HTR-8/SVneo (cell line): ENCODE data around the gene COX8C.

Experiments
- DNase-seq: peaks from one replicate; pipeline ENCODE4 v3.0.0; 2011; ENCODE audit warnings: low spot score, mixed read lengths; ENCODE audit not compliant: insufficient read length
- FAIRE-seq: peaks from 2 replicates; lab custom pipeline; 2011; peaks lifted over from hg19 to GRCh38; lab: Jason Lieb, UNC

The COX8C gene

DNA sequence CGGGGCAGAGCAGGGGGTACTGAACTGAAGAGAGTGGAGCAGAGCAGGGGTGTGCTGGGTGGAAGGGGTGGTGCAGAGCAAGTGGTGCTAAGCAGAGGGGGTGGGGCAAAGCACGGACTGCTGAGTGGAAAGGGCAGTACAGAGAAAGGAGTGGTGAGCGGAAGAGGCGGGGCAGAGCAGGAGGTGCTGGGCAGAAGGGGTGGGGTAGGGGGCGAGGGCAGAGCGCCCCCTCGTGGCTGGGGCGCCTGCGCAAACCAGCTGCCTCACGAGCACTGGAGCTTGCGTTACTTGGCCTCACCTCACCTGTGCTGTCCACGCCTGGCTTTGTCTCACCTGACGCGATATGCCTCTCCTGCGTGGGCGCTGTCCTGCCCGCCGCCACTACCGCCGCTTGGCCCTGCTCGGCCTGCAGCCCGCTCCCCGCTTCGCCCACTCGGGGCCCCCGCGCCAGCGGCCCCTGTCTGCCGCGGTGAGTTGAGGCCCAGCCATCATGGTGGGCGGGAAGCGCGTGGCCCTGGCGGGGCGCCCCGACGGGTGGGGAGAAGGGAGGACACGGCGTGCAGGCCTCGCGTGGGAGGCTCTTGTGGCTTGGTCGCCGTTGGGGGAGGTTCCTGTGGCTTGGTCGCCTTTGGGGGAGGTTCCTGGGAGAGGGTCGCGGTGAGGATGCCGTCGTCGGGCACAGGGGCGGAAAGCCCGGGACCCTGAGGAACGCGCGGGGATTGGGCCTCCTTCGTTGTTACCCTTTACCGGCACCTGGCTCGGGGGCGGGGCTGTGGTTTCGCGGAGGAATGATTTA is at the start of gene COX8C:
COX8C (plus strand) TSS at position 257 of the 796 bp plus-strand sequence; CDS start at position 344, 87 bp downstream.
- no peak for FAIRE-seq
- no peak for DNase-seq

GRCh38 chr14:93299416-93299815 is 47.6 kb upstream of the COX8C start:
- FAIRE-seq = no peak

DNA sequence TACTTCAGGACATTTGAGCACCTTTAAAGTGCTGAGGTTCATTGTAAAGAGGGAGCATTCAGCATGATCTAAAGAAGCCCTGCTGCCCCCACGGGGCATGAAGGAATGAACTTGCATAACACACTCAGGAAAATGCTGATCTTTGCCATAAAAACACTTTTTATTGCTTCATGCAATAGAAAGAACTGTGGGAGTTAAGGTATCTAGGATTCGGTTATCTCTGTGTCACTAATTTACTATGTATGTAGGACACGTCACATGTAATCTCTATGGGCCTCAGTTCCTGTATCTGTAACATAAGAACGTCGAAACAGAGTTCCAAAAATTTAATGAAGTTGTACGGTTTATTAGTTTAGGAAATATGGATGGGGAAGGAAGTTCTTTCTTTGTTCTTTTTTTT is 47.1 kb upstream of the COX8C start:
- DNase-seq (no peak), FAIRE-seq (no peak)

More at GRCh38 chr14:93299416-93299815, 47.6 kb upstream of the COX8C start:
- DNase-seq = no peak

DNA sequence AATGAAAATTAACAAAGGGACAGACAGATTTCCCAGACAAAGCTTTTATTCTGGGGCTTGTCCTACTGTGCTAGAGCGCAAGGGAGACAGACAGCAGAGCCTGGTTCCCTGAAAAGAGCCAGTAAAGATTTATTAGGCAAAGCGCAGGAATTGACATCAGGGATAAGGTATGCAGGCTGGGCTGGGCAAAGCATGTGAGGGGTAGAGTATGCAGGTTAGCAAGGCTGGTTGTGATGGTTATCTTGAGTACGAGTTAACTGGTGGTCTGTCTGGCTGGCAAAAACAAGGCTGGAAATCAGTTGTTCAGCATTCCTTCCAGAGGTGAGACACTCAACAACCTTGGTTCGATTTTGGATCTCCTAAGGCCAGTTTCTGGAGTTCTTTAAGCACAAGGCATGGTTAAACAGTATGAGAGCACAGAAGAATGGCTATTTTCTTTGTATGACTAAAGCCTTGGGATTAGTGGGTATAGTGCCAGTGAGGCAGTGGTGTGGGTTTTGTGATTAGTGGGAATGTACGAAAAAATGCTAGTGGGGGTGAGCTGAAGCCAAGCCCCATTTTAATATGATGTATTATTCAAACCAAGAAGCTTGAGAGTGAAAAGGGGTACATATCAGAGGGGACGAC is 45.0 kb upstream of the COX8C start:
- DNase-seq = peak; percentile 27
- FAIRE-seq = peak; percentile 54

GRCh38 chr14:93302688-93303581 is 44.0 kb upstream of the COX8C start:
- FAIRE-seq (no peak), DNase-seq (no peak)

DNA sequence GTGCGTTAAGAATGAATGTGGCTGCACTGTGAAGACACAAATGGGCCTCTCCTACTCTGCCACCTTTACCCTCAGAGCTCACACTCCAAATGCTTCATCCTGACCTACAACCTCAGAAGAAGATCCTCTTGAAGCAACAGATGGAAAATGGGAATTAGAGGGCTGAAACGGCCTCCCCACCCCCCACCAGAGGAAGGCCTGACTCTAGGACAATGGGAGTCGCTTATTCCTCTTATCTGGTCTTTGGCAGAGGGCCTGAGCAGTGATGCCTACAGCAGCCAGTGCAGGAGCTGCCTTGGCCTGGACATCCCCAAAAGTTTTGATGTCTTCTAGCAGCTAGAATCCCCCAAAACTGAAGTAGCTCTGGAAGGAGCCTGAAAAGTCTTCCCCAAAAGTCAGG is 43.3 kb upstream of the COX8C start:
- no peak for FAIRE-seq
- DNase-seq = no peak

DNA sequence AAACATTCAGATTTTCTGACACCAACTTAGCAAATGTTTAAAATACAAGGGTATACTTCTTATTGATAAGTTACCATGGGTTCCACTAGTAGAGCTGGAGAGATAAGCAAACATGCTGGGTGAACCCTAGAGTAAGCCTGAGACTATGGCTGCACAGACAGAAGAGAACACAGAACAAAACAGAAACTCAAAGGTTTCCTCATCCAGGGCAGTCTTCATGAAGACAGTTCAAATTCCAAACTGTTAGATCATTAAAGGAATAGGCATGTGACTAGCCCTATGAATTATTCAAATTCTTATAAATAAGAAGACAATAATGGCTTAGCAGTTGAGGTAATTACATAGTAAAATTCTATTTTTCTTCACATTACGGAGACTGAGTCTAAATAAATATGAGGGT is 42.2 kb upstream of the COX8C start:
- DNase-seq (no peak), FAIRE-seq (no peak)

DNA sequence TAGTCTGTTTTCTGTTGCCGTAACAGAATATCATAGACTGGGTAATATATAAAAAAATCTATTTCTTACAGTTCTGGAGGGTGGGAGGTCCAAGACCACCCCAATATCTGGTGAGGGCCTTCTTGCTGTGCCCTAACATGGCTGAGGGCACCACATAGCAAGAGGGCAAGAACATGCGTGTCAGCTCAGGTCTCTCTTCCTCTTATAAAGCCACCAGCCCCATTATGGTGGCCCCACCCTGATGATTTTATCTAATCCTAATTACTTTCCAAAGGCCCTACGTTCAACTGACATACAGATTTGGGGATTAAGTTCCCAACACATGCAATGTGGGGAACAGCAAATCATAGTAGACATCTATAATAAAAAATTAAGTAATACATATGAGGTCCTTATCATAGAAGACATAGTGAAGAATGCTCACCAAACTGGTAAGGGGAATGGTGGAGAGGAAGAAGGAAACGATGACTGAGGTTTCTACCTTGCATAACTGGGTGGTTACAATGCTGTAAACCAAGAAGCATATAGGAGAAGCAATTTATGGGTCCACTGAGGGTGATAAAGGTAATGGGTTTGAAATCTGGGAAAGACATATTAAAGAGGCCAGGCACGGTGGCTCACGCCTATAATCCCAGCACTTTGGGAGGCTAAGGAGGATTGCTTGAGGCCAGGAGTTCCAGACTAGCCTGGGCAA is 41.1 kb upstream of the COX8C start:
- no peak for FAIRE-seq
- no peak for DNase-seq

- no peak for DNase-seq
- no peak for FAIRE-seq
Observed at GRCh38 chr14:93306812-93307211, 40.2 kb upstream of the COX8C start.

DNA sequence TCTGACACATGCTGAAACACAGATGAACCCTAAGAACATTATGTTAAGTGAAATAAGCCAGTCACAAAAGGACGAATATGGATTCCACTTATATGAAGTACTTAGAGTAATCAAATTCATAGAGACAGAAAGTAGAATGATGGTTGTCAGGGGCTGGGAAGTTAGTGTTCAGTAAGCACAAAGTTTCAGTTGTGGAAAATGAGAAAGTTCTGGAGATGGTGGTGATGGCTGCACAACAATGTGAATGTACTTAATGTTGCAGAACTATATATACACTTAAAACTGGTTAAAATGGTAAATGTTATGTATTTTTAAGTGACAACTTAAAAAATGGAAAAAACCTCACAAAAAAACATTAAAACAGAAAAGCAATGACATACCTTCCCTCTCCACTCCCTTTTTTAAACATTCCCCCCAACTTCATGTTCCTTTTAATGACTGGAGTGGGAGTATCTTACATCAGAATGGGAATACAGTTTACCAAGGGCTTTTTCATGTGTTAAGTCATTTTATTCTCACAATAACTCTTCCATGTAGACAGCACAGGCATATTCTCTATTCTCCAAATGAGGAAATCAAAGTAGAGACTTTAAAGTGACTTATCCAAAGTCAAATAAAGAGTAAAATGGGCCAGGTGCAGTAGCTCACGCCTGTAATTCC is 38.2 kb upstream of the COX8C start:
- no peak for DNase-seq
- FAIRE-seq = no peak

DNA sequence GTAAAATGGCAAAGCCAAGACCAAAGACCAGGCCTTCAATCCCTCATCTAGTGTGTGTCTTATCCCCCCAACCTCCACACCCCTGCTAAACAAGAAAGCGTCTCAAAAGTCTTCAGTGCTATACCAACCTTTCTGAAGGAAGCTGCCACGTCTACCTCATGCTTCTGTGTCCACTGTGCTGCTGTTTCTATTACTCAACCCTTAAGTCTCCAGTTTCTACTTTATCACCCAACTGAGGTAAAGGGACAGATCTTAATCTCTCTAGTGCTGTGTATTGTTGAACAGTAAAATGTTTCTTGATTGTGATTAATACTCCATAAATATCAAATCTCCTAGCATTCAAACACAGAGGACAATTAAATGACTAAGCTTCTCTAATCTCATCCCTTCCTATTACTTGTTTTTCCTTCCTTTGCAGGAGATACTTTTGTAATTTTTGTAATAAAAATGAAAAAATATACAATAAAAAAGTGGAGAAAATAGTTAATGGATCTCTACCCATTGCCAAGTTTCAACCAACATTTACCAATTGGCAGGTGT is 37.5 kb upstream of the COX8C start:
- FAIRE-seq (no peak), DNase-seq (no peak)

DNA sequence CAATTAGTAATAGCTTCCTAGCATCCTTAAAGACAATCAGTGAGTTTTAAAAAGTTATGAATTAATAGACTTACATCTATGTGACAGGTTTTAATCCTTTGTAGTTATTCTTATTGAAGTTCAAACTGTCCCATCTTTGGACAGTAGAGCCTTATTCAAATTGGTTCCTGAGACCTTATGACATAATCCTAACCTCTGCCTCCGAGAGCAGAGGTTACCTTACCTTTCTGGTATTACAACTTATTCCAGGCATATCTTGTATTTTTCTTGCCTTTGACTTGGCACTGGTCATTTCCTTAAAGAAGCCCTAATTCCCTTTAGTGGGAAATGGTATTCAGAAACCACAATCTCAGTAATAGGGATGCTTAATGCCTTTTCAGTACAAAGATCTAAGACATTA is 35.9 kb upstream of the COX8C start:
- FAIRE-seq = no peak
- DNase-seq = no peak

GRCh38 chr14:93315575-93315974 is 31.4 kb upstream of the COX8C start:
- DNase-seq = no peak
- FAIRE-seq = no peak

DNA sequence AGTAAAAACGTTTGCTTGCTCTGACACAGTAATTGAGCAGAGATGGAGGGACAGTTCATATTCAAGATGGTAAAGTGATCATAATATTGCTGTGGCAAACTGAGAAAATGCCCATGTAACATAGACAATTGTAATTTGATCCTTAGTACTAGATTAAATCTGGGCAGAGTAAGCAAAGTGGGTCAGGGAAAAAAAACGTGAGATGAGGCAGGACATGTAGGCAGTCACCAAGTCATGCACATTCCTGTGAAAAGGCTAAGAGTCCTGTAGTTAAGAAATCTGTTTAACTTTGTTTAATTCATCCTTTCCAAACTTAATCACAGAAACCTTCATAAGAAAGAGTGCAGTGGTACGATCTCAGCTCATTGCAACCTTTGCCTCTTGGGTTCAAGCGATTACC is 30.3 kb upstream of the COX8C start:
- FAIRE-seq = no peak

DNA sequence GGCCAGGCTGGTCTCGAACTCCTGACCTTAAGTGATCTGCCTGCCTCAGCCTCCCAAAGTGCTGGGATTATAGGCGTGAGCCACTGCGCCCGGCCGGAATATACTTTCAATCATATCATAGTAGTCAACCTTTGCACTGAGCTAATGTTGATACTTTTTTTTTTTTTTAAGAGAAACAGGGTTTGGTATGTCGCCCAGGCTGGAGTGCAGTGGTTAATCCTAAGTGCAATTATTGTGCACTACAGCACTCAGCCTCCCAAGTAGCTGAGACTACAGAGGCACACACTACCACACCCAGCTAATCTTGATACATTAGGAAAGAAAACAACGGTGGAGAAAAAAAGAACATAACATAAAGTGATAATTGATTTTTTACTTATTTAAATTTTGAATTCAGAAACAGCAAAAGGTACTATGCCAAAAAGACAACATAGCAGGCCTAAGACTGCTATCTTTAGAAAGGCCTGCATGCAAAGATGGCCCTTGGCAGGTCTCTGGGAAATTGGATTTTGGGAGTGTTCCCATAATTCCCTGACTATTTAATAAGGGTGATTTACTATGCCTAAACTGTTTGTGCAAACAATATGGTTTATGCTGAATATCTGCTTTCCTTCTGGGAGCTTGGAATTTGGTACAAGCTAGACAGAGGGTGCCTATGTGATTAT is 29.6 kb upstream of the COX8C start:
- FAIRE-seq (no peak), DNase-seq (no peak)

More for the DNA sequence above, 30.3 kb upstream of the COX8C start:
- no peak for DNase-seq

- peak; percentile 42 for DNase-seq
- FAIRE-seq = no peak
Observed at GRCh38 chr14:93317875-93318807, 28.8 kb upstream of the COX8C start.

GRCh38 chr14:93318927-93319326 is 28.1 kb upstream of the COX8C start:
- peak; percentile 68 for FAIRE-seq
- DNase-seq = no peak

DNA sequence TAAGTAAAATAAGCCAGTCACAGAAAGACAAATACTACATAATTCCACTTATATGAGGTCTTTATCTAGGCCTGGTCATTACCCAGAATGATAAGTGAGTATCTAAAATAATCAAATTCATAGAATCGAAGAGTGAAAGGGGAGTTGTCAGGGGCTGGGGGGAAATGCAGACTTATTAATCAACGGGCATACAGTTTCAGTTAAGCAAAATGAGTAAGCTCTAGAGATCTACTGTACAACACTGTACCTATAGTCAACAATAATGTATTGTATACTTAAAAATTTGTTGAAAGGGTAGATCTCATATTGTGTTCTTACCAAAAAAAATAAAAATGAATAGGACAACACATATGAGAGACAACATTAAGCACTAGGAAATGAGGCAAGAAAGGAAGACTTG is 27.5 kb upstream of the COX8C start:
- FAIRE-seq (no peak), DNase-seq (no peak)
